Activated CD4-positive, alpha-beta T cell treated with anti-CD3 and anti-CD28 coated beads, Interleukin-2, amount 50 U/mL, for 4 hours (primary cell): ENCODE results near the gene EHF.

Experiments used
- DNase-seq, 2 experiments: peaks; one replicate each; pipeline ENCODE4 v3.0.0-alpha.2; 2020

EHF gene

DNA sequence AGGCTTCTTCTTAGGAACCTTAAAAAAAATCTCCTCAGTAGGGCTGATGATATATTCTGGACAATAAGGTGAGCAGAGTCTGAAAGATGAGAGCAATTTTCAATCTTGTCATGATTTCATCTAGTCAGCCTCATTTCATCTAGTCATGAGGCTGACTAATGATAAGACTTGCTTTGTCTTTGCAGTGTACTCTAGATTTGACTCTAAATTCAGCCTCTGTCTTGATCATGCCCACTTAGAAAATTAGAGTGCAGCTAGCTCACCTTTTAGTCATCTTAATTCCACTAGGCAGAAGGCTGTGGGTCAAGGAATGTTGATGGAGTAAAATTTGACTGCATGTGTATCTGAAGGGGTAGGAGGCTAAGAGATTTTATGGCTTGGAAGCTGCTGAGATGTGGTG is 5.5 kb downstream of the EHF start:
- no peak for DNase-seq

DNA sequence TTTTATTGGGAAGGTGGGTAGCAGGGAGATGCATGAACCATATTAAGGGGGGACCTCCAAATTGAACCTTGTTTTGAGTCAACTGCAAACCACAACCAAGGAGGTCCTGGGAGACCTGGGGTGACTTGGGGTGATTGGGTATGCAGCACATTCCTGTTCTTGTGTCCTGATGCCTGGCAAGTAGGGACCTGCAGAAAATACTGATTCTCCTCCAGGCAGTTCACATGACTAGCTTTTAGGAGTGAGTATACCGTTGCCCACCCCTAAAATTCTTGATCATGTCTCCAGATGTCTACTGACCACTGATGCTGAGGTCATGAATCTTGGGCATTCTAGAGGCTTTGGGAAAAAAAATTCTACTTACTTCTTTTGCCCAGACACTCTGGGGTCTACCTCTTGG is 6.3 kb downstream of the EHF start:
- DNase-seq: no peak

DNA sequence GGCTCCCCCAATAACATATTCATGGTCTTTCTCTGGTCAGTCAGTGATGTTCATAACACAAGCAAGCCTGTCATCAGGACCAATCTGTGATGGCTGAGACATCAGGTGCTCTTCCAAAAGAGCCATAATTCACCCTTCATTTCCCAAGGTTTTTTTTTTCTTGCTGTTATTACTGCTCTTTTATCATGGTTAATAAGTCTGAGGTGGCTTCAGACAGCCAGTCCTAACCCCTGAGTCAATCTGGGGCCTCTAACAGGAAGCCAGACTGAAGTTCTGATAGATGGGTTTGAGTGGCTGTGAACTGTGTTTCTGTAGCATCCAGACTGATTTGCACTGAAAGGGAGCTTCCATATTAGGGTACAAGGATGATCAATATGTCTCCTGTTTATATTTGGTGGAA is 8.8 kb downstream of the EHF start:
- DNase-seq: no peak

DNA sequence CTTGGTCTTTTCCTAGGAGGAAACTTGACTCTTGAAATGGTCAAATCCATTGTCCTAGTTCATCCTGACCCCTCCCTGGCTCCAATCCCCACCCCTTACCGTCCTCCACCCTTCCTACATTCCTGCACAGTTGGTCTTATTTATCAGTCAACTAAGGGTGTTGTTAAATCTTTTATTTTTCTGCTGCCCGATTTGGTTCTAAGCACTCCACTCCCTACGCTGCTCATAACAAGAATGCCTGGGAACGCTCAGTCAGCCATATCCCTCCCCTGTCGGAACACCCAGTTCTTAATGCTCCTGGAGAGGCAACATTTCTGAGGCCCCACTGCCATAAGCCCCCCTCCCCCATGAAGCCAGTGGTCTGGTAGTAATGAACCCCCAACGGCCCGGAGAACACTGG is 9.7 kb downstream of the EHF start:
- no peak for DNase-seq

DNA sequence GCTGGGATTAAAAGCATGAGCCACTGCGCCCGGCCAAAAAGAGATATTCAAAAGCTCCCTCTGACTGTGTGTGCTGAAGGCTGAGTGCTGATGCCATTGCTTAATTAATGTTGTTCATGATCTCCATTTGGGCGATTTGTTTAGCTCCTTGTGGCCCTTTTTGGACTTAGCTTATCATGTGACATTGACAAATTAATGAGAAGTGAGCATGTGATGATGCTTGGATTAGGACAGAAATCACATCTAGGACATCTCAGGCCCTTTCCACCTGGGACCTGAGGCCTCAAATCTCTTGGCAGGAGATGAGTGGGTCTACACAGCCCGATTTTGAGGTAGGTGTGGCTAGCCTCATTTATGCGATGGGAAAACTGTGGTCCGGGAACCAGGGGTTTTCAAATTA is 10.4 kb downstream of the EHF start:
- DNase-seq: no peak

DNA sequence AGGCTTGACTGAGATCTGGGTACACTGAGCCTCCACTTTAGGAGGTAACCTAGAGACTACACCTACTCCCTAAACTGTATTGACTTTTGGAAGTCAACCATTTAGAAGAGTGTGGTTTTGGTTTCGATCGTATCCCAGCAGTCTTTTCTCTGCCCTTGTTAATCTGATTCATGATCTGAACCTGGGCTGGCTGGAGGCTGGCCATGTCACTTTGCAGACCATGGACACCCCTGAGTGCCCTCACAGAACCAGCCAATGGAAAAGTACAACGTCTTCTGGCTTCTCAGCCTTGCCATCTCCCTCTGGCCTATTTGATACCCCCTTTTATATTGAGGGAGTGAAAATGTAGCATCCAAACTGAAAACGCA is 10.8 kb downstream of the EHF start:
- no peak for DNase-seq

DNA sequence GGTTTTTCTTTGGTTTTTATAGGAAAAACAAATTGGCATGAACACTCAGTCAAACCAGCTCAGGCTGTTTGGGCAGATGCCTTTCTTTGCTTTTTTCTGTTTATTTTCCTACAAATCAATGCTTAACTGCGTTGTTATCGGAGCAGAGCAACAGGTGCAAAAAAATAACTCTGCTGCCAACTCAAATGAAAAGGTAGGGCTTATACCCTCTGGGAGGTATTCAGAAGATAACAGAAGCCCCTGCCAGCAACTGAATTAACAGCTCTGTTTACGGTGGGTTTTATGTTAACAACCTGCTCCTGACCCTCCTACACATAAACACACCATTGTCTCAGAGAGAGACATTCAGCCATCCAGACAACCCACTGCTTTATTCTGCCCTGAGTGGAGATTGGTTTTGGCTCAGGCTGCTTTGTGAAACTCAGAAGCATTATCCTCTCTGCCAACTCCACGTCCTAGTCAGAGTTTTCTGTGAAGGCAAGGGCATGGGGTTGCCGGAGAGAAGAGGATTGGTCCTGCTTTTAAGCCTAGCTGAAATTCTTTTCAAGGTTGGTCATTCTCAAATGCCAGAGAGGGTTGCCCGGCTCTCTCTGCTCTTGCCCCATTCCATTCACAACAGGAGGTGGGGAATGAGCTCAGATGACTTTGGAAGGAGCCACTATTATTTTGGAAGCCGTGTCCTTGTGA is 11.4 kb downstream of the EHF start:
- DNase-seq: no peak

DNA sequence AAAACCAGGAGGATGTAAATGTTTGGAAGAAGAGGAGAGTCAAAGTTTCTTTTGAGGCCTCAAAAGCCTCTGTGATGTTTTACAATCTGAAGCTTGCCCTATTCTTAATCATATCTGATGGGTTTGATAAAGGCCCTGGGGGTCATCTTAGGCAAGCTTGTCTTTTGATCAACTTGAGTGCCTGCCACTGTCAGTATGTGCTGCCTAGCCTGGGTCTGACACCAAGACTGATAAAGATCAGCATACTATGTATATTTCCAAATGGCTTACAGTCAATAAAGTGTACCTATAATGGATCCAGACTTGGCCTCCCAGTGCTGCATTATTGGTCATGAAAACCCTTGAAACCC is 12.7 kb downstream of the EHF start:
- no peak for DNase-seq

DNA sequence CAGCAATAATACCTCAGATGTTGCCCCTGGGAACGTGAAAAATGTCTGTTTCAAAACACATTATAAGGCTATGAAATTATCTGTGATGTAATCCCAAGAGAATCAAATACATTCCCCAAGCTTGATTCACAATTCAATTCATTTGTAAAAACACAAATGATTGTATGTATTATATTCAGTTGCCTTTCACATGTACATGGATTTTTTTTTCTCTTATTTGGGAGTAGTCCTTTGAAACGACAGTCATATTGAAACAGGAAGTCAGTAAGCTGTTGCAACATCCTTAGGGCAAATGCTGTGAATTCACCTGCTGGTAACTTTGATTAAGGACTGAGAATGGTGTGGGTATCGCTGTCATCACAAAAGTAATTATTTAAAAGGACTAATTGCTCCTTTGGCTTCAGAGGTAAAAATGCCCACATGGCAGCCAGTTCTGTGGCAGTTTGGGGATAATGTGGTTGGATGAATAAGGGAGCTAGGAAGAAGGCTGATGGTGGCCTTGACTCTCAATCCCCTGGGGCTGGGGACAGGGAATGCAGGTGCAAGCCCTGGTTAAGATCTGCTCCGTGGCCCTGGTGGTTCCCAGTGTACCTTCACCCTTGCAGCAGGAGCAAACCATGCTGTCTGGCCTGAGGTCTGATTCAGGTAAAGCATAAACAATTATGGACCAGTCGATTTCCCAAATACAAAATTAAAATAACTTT is 13.2 kb downstream of the EHF start:
- DNase-seq: no peak

DNA sequence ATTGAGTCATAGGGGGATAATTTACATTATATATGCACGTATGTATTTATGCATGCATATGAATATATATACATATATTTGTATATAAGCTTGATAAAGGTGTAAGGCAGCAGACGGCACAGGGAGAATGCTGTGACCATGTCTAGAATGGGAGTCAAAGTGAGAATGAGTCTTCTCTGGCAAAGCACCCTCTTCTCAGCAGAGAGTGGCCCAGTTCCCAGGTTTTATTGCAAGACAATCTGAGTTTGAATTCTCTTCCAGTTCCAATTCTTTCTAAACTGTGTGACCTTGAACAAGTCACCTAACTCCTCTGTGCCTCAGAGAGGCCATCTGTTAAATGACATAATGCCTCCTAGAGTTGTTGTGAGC is 13.8 kb downstream of the EHF start:
- no peak for DNase-seq

DNA sequence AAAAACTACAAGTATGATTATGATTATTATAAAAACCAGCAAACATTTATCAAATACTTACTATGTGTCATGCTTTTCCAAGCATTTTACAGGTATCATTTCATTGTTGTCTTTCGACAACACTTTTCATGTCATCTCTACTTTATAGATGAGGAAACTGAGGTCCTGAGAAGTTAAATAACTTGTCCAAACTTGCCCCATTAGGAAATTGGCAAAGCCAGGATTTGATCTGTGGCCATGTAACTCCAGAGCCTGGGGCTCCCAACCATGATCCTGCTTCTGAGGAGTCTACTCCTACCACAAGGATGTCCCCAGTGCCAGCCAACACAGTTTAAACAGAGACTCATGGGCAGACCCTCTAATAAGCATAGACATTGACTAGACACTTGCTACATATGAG is 15.2 kb downstream of the EHF start:
- DNase-seq: no peak

DNA sequence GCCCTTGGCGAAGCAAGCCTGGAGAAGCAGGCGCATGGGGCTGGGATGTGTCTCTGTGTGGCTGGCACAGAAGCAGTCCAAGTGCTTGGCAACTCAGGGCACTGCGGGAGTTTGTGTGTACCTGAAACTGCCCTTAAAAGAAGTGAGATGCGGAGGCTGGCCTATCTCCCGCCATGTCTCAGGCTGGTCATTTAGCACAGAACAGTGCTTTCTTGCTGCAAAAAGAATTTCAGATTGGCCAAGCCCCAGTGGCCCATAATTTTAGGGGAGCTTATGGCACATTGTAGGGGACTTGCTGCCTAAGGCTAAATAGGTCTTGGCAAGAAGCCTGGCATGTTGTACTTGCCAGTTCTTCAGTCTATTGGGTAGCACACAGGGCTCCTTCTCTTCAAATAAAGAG is 16.4 kb downstream of the EHF start:
- DNase-seq: no peak

DNA sequence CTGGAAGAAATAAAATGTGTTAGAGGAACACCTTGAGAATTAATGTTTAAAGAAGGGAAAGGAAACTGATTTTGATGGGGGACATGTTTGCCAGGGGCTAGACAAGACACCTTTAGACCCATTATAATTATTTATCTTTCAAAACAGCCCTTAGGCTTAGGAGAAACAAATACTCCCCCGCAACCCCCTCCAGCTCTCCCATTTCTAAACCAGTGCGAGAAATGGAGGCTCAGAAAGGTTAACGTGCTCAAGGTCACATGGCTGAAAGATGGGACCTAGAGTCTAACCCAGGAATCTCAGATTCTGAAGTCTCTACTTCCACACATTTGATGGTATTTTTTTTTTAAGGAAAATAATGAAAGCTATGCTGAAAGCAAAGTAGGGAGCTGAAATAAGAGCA is 18.0 kb downstream of the EHF start:
- DNase-seq: no peak

DNA sequence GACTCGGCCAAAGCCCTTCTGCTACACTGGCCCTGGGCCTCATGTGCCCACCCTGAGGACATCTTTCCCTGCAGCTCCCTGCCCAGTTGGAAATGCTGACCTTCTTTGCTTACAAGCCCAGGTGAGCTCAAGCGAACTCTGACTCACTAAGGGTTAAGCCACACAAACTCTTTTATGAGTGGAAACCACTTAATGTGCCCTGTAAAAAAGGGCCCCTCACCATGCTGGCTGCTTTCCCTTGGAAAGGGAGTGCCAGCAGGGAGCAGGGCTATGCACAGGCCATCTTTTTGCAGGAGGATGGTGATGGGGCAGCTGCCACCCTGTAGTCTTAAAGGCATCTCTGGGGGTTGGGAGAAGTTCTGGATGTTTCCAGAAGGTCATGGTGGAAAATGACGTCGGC is 18.7 kb downstream of the EHF start:
- no peak for DNase-seq

DNA sequence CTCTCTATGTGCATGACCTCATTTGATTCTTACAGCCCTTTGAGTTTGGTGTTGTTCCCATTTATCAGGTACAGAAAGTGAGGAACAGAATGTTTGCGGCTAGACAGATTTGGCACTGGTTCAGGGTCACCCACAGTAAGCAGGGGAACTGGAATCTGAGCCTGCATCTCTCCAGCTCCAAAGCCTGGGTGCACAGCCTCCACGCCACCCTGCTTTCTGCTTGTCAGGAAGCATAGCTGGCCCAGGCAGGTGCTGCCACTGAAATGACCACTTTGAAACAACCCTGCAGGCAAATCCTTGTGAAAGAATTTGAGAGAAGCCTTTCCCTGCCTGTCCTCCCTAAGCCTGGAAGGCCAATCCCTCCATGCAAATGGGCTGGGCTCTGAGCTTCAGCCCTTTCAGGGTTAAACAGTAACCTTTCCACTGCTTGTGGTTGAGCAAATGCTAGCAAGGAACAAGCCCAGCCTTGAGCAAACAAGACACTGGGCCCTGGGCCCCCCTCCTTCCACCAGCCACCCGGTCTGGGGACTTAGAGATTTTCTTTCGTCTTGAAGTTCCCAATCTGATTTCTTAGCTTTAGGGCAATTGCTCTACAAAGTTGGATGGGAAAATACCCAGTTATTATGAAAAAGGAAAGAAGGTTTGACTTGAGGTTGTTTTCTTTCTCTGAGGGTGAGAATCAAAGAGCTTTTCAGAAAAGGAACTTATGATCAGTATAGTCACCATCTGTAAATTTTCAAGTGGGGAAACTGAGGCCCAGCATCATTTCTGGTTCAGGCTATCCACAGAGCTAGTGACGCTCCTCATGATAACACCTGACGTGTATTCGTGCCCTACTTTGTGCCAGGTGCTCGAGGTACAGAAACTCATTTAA is 19.4 kb downstream of the EHF start:
- no peak for DNase-seq

DNA sequence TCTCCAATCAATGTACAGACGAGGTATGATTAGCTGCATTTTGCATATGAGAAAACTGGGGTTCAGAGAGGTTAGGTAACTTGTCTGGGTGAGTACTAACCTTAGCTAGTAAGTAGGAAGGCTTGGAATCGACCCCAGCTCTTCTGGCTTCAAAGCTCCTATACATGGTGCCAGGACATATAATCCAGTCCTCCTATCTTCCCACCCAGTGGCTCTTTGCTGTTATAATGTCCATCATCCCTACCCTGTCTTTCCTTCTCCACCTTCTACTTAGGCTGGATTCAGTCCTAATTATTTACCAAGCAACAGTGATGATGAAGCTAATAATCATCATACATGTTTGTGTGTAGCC is 20.0 kb downstream of the EHF start:
- DNase-seq: no peak

DNA sequence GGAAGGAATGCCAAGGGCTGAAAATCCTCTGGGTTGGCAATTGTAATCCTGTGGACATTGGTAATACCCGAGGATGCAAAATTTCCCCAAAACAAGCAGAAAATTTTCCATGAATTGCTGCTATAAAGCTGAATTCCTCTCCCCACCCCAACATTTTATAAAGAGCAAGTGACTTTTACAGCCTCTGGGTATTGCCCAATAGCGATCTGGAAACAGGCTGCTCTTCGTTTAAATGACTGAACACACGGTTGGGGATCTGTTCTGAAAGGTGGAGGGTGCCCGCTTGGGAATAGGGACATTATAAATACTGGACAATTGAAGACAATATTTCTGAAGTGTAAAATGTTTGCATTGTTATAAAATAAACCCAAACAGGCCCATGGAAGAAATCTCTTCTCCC is 20.6 kb downstream of the EHF start:
- DNase-seq: no peak

DNA sequence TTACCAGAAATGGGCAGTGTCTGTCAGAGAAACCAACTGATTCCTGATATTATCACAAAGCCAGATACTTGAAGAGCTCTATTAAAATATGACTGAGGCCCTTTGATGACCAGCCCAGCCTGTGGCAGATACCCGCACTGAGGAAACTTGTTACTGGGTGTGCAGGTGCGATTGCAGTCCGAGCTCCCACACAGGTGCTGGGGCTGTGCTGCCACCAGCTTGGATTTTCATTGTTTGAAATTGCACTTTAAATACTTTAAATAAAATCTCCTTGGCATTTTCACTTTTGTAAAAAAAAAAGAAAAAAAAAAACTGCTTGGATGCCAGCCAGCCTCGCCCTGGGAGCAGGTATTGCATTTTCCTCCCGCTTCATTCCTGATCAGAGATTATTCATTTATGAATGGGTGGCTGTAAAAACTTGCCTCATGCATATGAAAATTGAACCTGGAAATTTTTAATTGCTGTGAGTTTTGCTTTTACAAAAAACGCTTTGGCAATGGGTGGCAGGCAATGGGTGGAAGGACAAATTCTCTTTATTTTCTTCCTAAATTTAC is 21.2 kb downstream of the EHF start:
- DNase-seq: no peak

DNA sequence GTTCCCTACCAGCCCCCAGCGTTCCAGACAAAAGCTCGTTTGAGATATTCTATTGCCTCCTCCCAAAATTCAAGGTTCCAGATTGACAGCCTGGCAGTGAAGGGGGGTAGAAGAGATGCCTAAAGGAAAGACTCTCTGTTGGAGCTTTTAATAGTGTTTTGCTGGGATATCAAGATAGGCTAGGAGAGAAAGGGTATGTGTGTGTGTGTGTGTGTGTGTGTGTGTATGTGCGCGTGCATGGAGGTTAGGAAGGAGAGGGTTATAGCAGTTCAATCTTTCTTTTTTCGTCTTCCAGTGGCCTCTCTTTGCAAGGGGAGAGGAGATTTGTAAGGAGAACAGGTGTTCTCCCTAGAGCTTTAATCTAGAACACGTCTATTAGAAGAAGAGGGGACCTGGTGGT is 22.0 kb downstream of the EHF start:
- no peak for DNase-seq

DNA sequence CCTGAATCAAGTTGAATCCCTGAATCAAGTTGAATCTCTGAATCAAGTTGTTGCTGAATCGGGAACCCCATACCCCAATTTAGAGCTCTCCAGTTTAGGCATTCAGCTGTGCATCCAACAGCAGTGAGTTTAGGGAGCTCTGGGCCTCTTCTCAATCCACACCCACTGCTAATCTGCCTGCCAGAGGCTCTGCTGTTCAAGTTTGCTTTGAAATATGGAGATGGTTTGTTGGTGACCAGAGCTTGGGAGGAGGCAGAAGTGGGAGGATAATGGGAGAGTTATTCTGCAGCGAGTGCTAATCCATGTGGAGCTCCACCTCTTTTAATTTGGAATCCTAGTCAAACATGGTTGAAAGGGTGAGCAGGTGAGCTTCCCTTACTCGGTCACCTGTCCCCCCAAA is 22.4 kb downstream of the EHF start:
- no peak for DNase-seq

DNA sequence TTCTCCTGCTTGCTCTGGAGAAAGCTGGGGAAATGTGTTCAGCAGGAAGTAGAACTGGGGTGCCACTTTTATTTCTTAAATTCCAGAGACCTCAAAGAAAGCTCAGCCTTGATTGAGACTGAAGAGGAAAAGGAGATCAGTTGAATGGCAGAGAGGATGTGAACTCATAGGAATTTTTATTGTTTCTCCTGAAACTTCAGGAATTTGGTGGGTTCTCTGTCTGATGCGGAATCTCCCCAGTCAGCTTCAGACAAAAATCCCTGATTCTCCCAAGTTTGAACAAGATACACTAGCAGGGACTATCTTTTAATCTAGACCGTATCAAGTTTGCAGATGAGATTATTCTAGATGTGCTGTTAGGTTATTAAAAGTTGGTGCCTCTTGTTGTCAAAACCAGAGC is 23.0 kb downstream of the EHF start:
- DNase-seq: no peak

DNA sequence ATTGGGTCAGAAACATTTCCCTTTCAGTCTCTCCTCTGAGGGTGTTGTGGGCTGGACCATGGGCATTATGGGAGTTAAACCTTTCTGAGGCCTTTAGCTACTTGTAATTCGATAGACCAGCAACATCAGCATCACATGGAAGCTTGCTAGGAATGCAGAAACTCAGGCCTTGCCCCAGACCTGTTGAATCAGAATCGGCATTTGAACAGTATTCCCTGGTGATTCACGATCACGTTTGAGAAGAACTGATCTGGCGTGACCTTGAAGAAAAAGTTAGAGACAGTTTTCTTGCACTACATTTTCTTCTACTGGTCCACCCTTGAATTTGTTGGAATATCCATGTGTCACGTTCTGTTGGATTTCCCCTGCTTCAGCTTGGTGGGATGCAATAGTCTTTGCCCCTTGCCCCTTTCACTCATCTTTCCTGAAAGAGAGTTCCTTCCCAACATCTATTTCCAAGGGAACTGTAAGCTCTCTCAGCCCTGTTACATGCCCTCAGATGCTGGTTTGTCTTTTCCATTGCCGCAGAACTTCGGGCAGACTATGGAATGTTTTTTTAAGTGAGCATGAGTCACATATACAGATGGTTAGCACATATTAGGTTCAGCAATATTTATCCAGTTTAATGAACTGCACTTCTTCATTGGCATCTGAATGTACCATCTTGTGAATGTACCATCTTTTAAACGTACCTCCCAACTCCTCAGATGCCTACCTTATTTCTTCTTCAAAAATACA is 23.9 kb downstream of the EHF start:
- DNase-seq: no peak

DNA sequence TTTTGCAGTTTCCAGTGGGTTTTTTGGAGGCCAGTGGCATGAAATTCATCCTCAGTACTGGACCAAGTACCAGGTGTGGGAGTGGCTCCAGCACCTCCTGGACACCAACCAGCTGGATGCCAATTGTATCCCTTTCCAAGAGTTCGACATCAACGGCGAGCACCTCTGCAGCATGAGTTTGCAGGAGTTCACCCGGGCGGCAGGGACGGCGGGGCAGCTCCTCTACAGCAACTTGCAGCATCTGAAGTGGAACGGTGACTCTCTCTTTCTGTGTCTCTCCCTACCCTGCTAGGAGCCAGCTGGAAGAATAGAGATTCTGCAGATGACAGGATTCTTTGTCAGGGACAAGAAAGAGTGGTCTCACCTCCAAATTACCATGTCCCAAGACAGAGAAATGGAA is 25.5 kb downstream of the EHF start:
- no peak for DNase-seq
